ENCODE results near the gene ENTR1.

The ENTR1 gene

GRCh38 chr9:136377341-136378169 lies 32.9 kb downstream of the ENTR1 start:
- DNase-seq (ENCODE audit: low read depth in 2 of 2) = no peak

- DNase-seq (ENCODE audit: low read depth in 2 of 2) = no peak
Measured at GRCh38 chr9:136376457-136376856, 34.0 kb downstream of the ENTR1 start.

- DNase-seq (ENCODE audit: low read depth in 2 of 2) = no peak
Measured at GRCh38 chr9:136375096-136375495, 35.3 kb downstream of the ENTR1 start.

GRCh38 chr9:136374183-136374575 lies 36.2 kb downstream of the ENTR1 start:
- DNase-seq (ENCODE audit: low read depth in 2 of 2) = no peak

GRCh38 chr9:136373300-136374182 lies 36.9 kb downstream of the ENTR1 start, which contains the start of gene CARD9:
Gene CARD9, minus strand, starts transcription at chr9:136373669. Its CDS starts 1,591 bp downstream, at chr9:136372078.
- no peak for DNase-seq (ENCODE audit: low read depth in 2 of 2)

- DNase-seq (ENCODE audit: low read depth in 2 of 2) = no peak
Measured at GRCh38 chr9:136372561-136373299, 37.7 kb downstream of the ENTR1 start.

- no peak for DNase-seq (ENCODE audit: low read depth in 2 of 2)
Measured at GRCh38 chr9:136372006-136372405, 38.4 kb downstream of the ENTR1 start.

- no peak for DNase-seq (ENCODE audit: low read depth in 2 of 2)
Measured at GRCh38 chr9:136371533-136371880, 38.9 kb downstream of the ENTR1 start.

GRCh38 chr9:136370687-136371532 lies 39.5 kb downstream of the ENTR1 start:
- no peak for DNase-seq (ENCODE audit: low read depth in 2 of 2)

GRCh38 chr9:136370037-136370436 lies 40.4 kb downstream of the ENTR1 start:
- DNase-seq (ENCODE audit: low read depth in 2 of 2) = no peak

GRCh38 chr9:136368190-136368589 lies 42.2 kb downstream of the ENTR1 start:
- no peak for DNase-seq (ENCODE audit: low read depth in 2 of 2)

- no peak for DNase-seq (ENCODE audit: low read depth in 2 of 2)
Measured at GRCh38 chr9:136367296-136368145, 42.9 kb downstream of the ENTR1 start.

GRCh38 chr9:136366826-136367225 lies 43.6 kb downstream of the ENTR1 start:
- no peak for DNase-seq (ENCODE audit: low read depth in 2 of 2)

- DNase-seq (ENCODE audit: low read depth in 2 of 2) = no peak
Measured at GRCh38 chr9:136365775-136366222, 44.6 kb downstream of the ENTR1 start.

GRCh38 chr9:136364942-136365774 lies 45.3 kb downstream of the ENTR1 start:
- no peak for DNase-seq (ENCODE audit: low read depth in 2 of 2)

GRCh38 chr9:136363949-136364748 lies 46.3 kb downstream of the ENTR1 start:
- DNase-seq (ENCODE audit: low read depth in 2 of 2) = no peak

- peak; percentile 92 to 99 for DNase-seq (ENCODE audit: low read depth in 2 of 2)
Measured at GRCh38 chr9:136363106-136363948, 47.1 kb downstream of the ENTR1 start, which contains the start of gene DNLZ. Gene DNLZ, minus strand, starts transcription at chr9:136363744. Its CDS starts 30 bp downstream, at chr9:136363714.

All from stimulated activated CD4-positive, alpha-beta T cell treated with anti-CD3 and anti-CD28 coated beads, Interleukin-12 subunit alpha, Interleukin-12 subunit beta, amount 100 ng/mL, for 24 hours (primary cell).